DMS53 (cell line): ENCODE data around the gene EFS.
A peak's percentile ranks its signal among the peaks of the same experiment; 100 is the strongest.

ENCODE experiments used
- DNase-seq: peaks from one replicate; lab custom pipeline; 2025; lab: John Stamatoyannopoulos, UW

Gene EFS

DNA sequence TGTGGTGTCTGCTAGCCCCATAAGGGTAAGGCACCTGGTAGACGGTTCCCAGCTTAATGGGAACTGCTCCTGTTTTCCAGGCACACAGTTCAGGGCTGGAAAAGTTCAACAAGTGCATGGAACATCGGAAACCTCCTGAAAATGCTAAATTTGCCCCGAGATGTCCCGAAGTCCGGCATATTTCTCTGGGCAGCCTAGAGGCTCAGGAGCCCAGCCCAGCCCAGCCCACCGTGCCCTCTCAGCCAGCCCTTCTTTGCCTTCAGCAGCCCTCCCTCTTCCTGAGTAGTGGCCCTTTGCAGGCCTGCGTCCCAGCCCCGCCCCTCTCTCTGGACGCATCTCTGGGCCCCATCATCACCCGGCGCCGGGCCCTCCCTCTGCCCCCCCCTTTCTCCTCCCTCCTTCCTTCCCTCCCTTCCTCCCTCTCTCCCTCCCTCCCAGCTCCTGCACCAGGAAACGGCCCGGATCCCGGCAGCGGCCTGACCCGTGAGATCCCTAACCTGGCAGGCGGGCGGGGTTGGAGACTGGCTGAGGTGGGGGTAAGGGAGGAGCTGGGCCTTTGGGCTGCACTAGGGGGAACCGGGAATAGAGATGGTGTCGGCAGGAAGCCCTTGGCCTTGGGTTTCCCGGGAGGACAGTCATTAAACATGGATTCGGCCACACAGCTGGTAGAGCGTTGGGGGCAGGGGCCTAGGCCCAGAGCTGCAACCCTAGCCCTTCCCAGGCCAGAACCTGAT, 58.4 kb downstream of the EFS start, which contains the start of gene BCL2L2:
Gene BCL2L2, plus strand, starts transcription at position 422 of the 734 bp plus-strand sequence. CDS start 935 bp downstream, outside the sequence.
- peak; percentile 94 for DNase-seq
